H9 (cell line): ENCODE data around the gene REG4. TPM values are rescaled to one million over a fixed set of nuclear protein-coding genes. Genes with fewer than 3 reads are reported as not detected.

Experiments
- DNase-seq: peaks from one replicate; pipeline ENCODE4 v3.0.0-alpha.2; 2017
- H2AFZ ChIP-seq: one replicate; pipeline ENCODE4 v1.6.1; 2013; ENCODE audit warnings: mild to moderate bottlenecking, low read length, control low read depth, moderate library complexity
- H2AK5ac ChIP-seq: 2 replicates; pipeline ENCODE4 v1.6.1; 2013; ENCODE audit warnings: low read length, control low read depth, mixed read lengths; ENCODE audit not compliant: insufficient read length
- H2BK120ac ChIP-seq: one replicate; pipeline ENCODE4 v1.6.1; 2013; ENCODE audit warnings: low read depth, mild to moderate bottlenecking, low read length, control low read depth, inconsistent platforms; ENCODE audit not compliant: poor library complexity, severe bottlenecking
- H2BK12ac ChIP-seq: 2 replicates; pipeline ENCODE4 v1.6.1; 2013; ENCODE audit warnings: low read length, control low read depth, mixed read lengths, low read depth; ENCODE audit not compliant: insufficient read length
- H2BK15ac ChIP-seq: 2 replicates; pipeline ENCODE4 v1.6.1; 2013; ENCODE audit warnings: low read depth, low read length, control low read depth
- H2BK20ac ChIP-seq: one replicate; pipeline ENCODE4 v1.6.1; 2013; ENCODE audit warnings: low read depth, mild to moderate bottlenecking, low read length, control low read depth, inconsistent platforms; ENCODE audit not compliant: poor library complexity, severe bottlenecking
- H2BK5ac ChIP-seq: 2 replicates; pipeline ENCODE4 v1.6.1; 2013; ENCODE audit warnings: low read length, control low read depth, mixed read lengths; ENCODE audit not compliant: insufficient read length
- H3K14ac ChIP-seq: 2 replicates; pipeline ENCODE4 v1.6.1; 2013; ENCODE audit warnings: low read length, control low read depth; ENCODE audit not compliant: insufficient read depth
- H3K18ac ChIP-seq: 2 replicates; pipeline ENCODE4 v1.6.1; 2013; ENCODE audit warnings: low read depth, mild to moderate bottlenecking, mixed read lengths, low read length, control low read depth; ENCODE audit not compliant: insufficient read length
- H3K23ac ChIP-seq: 2 replicates; pipeline ENCODE4 v1.6.1; 2013; ENCODE audit warnings: low read length, control low read depth, mixed read lengths, low read depth; ENCODE audit not compliant: insufficient read length
- H3K23me2 ChIP-seq: 2 replicates; pipeline ENCODE4 v1.6.1; 2013; ENCODE audit warnings: low read depth, mild to moderate bottlenecking, mixed read lengths, low read length, control low read depth; ENCODE audit not compliant: insufficient read length, poor library complexity, severe bottlenecking
- H3K27ac ChIP-seq: 2 replicates; pipeline ENCODE4 v1.5.1; 2013; ENCODE audit warnings: low read length, control low read depth, mixed read lengths, low read depth; ENCODE audit not compliant: insufficient read length
- H3K27me3 ChIP-seq: 2 replicates; pipeline ENCODE4 v1.6.1; 2013; ENCODE audit warnings: low read length, control low read depth, inconsistent platforms; ENCODE audit not compliant: insufficient read depth
- H3K4ac ChIP-seq: 2 replicates; pipeline ENCODE4 v1.6.1; 2013; ENCODE audit warnings: low read depth, mild to moderate bottlenecking, control low read depth, inconsistent platforms, low read length, moderate library complexity
- H3K4me1 ChIP-seq: 2 replicates; pipeline ENCODE4 v1.6.1; 2013; ENCODE audit warnings: low read length, control low read depth, inconsistent platforms; ENCODE audit not compliant: insufficient read depth
- H3K4me2 ChIP-seq: 2 replicates; pipeline ENCODE4 v1.6.1; 2013; ENCODE audit warnings: low read length, control low read depth, mixed read lengths; ENCODE audit not compliant: insufficient read length, insufficient read depth
- H3K56ac ChIP-seq: 2 replicates; pipeline ENCODE4 v1.6.1; 2013; ENCODE audit warnings: low read depth, mild to moderate bottlenecking, mixed read lengths, low read length, control low read depth; ENCODE audit not compliant: insufficient read length
- H3K79me1 ChIP-seq: 2 replicates; pipeline ENCODE4 v1.6.1; 2013; ENCODE audit warnings: low read depth, mild to moderate bottlenecking, moderate library complexity, low read length, control low read depth, inconsistent platforms; ENCODE audit not compliant: insufficient read depth, poor library complexity, severe bottlenecking
- H3K79me2 ChIP-seq: 2 replicates; pipeline ENCODE4 v1.6.1; 2013; ENCODE audit warnings: low read length, control low read depth, inconsistent platforms; ENCODE audit not compliant: insufficient read depth
- H3K9ac ChIP-seq: 2 replicates; pipeline ENCODE4 v1.6.1; 2013; ENCODE audit warnings: low read length, control low read depth, mixed read lengths; ENCODE audit not compliant: insufficient read length; ENCODE audit errors: extremely low read depth
- H3K9me3 ChIP-seq: one replicate; pipeline ENCODE4 v1.6.1; 2013; ENCODE audit warnings: low read depth, low read length, inconsistent platforms; ENCODE audit not compliant: control insufficient read depth
- H3T11ph ChIP-seq: one replicate; pipeline ENCODE4 v1.6.1; 2013; ENCODE audit warnings: mild to moderate bottlenecking, low read length, control low read depth, inconsistent platforms
- H4K20me1 ChIP-seq: one replicate; pipeline ENCODE4 v1.6.1; 2013; ENCODE audit not compliant: control insufficient read depth, insufficient read length, insufficient read depth
- H4K5ac ChIP-seq: 2 replicates; pipeline ENCODE4 v1.6.1; 2013; ENCODE audit warnings: low read depth, mild to moderate bottlenecking, mixed read lengths, low read length, control low read depth; ENCODE audit not compliant: insufficient read length
- H4K8ac ChIP-seq: replicated peaks from 2 replicates; pipeline ENCODE4 v1.6.1; 2013; ENCODE audit warnings: low read length, control low read depth, mixed read lengths, low read depth; ENCODE audit not compliant: insufficient read length
- H4K91ac ChIP-seq: 2 replicates; pipeline ENCODE4 v1.6.1; 2013; ENCODE audit warnings: low read depth, mild to moderate bottlenecking, moderate library complexity, mixed read lengths, low read length, control low read depth; ENCODE audit not compliant: insufficient read length
- H3K27ac Mint-ChIP-seq, 3 experiments: 2 replicates in 2 of 3; 3 replicates in 1 of 3; pipeline ENCODE4 v1.8.0; 2020 to 2021; ENCODE audit warnings: mixed read lengths in 3 of 3, mild to moderate bottlenecking in 1 of 3, moderate library complexity in 1 of 3
- H3K27me3 Mint-ChIP-seq: 2 replicates; pipeline ENCODE4 v1.8.0; 2021; ENCODE audit warnings: low read depth, mild to moderate bottlenecking, moderate library complexity, mixed read lengths
- H3K36me3 Mint-ChIP-seq, 3 experiments: 2 replicates in 2 of 3; 3 replicates in 1 of 3; pipeline ENCODE4 v1.8.0; 2020 to 2021; ENCODE audit warnings: low read depth in 3 of 3, mixed read lengths in 3 of 3; ENCODE audit not compliant: insufficient read depth in 1 of 3
- H3K4me1 Mint-ChIP-seq, 2 experiments: 2 replicates each; pipeline ENCODE4 v1.8.0; 2020; ENCODE audit warnings: mixed read lengths in 2 of 2
- H3K4me3 Mint-ChIP-seq, 2 experiments: 2 replicates in 1 of 2; 3 replicates in 1 of 2; pipeline ENCODE4 v1.8.0; 2020 to 2021; ENCODE audit warnings: mild to moderate bottlenecking in 2 of 2, mixed read lengths in 2 of 2, moderate library complexity in 1 of 2
- H3K9me3 Mint-ChIP-seq, 2 experiments: 2 replicates in 1 of 2; 3 replicates in 1 of 2; pipeline ENCODE4 v1.8.0; 2020; ENCODE audit warnings: mild to moderate bottlenecking in 2 of 2, mixed read lengths in 2 of 2, moderate library complexity in 1 of 2
- WGBS: extraction: QIAGEN DNeasy Blood & Tissue Kit; methylation state at CpG from one replicate; pipeline ENCODE4 v1.1.7; 2013; ENCODE audit warnings: missing lambda C conversion rate, low lambda C conversion rate, mixed read lengths; ENCODE audit not compliant: insufficient read length; ENCODE audit errors: extremely low coverage; 5-methylcytosine and 5-hydroxymethylcytosine counted together
- total RNA-seq: library from RNA; stranded (reverse); gene quantifications from 2 replicates; pipeline ENCODE4 v1.2.1, GENCODE V29; 2021
- TF ChIP-seq, protein P1 (sequence below): fragments of 200-600 bp; sonication (generic); conservative IDR thresholded peaks from 3 replicates; pipeline ENCODE4 v1.8.0; 2021; ENCODE audit warnings: antibody characterized with exemption, mild to moderate bottlenecking

The REG4 gene
- total RNA-seq, 1 experiment from 2014 or later, result not detected

GRCh38 chr1:119764220-119764619 is 47.0 kb downstream of the REG4 start:
- Mint-ChIP-seq H3K4me1 (peaks cover 6 to 7% of the 10 kb centered on the region in 2 experiments; a peak in 1 of 4 replicates), H3K27me3 (peaks cover 7% of the 10 kb centered on the region), H3K27ac (no peak overlapping the region), H3K9me3 (no peaks in the 10 kb centered on the region; a peak in 1 of 5 replicates), H3K4me3 (no peak overlapping the region), H3K36me3 (no peaks in the 10 kb centered on the region)
- Histone ChIP-seq H3K27ac (no peak overlapping the region), H3K79me1 (no peaks in the 10 kb centered on the region), H4K5ac (no peak overlapping the region), H3K23ac (no peak overlapping the region), H2BK15ac (no peak overlapping the region), H3K9ac (no peak overlapping the region), H4K20me1 (no peaks in the 10 kb centered on the region), H3K9me3 (no peaks in the 10 kb centered on the region), H3K4me1 (no peaks in the 10 kb centered on the region), H2BK12ac (no peak overlapping the region), H3K18ac (no peak overlapping the region), H3K56ac (no peak overlapping the region), H3K27me3 (no peaks in the 10 kb centered on the region), H3K4ac (no peak overlapping the region), H4K8ac (no peak overlapping the region), H3T11ph (no peak overlapping the region), H3K79me2 (no peaks in the 10 kb centered on the region), H4K91ac (no peak overlapping the region), H2AFZ (no peak overlapping the region), H3K14ac (no peak overlapping the region; the same call in 1 of the 2 replicates), H2AK5ac (no peak overlapping the region), H2BK5ac (no peak overlapping the region), H3K4me2 (no peak overlapping the region), H3K23me2 (no peaks in the 10 kb centered on the region), H2BK120ac (no peak overlapping the region), H2BK20ac (no peak overlapping the region)
- TF ChIP-seq, protein P1, sequence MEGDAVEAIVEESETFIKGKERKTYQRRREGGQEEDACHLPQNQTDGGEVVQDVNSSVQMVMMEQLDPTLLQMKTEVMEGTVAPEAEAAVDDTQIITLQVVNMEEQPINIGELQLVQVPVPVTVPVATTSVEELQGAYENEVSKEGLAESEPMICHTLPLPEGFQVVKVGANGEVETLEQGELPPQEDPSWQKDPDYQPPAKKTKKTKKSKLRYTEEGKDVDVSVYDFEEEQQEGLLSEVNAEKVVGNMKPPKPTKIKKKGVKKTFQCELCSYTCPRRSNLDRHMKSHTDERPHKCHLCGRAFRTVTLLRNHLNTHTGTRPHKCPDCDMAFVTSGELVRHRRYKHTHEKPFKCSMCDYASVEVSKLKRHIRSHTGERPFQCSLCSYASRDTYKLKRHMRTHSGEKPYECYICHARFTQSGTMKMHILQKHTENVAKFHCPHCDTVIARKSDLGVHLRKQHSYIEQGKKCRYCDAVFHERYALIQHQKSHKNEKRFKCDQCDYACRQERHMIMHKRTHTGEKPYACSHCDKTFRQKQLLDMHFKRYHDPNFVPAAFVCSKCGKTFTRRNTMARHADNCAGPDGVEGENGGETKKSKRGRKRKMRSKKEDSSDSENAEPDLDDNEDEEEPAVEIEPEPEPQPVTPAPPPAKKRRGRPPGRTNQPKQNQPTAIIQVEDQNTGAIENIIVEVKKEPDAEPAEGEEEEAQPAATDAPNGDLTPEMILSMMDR, result no peak
- no CpG with 5 or more reads among the region's 6 CpGs for WGBS
- DNase-seq, result no peak
